Measurements from ENCODE around the gene CYP4F12.

CYP4F12 gene

DNA sequence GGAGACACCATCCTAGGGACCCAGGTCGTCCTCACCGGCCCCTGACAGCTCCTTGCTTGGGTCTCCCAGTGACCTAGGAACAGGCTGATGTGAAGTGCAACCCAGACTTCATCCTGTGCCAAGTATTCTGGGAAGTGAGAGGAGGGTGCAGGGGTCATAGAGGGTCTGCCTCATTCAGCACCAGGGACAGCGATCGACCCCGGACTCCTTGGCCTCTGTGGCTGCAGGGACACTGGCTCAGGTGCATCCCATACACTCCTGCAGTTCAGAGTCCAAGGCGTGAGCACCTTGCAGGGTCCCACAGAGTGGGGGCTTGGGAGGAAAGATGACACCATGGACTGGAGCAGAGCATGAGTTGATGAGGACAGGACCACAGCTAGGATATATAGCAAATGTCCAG, 44.9 kb downstream of the CYP4F12 start:
- no peak overlapping the region for H3K27ac ChIP-seq
- TF ChIP-seq, protein P1, sequence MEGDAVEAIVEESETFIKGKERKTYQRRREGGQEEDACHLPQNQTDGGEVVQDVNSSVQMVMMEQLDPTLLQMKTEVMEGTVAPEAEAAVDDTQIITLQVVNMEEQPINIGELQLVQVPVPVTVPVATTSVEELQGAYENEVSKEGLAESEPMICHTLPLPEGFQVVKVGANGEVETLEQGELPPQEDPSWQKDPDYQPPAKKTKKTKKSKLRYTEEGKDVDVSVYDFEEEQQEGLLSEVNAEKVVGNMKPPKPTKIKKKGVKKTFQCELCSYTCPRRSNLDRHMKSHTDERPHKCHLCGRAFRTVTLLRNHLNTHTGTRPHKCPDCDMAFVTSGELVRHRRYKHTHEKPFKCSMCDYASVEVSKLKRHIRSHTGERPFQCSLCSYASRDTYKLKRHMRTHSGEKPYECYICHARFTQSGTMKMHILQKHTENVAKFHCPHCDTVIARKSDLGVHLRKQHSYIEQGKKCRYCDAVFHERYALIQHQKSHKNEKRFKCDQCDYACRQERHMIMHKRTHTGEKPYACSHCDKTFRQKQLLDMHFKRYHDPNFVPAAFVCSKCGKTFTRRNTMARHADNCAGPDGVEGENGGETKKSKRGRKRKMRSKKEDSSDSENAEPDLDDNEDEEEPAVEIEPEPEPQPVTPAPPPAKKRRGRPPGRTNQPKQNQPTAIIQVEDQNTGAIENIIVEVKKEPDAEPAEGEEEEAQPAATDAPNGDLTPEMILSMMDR (IDR thresholded peaks at IDR 0.05), result no peak
- no peak for TF ChIP-seq ZFX (IDR thresholded peaks at IDR 0.05; ENCODE audit: borderline replicate concordance)

DNA sequence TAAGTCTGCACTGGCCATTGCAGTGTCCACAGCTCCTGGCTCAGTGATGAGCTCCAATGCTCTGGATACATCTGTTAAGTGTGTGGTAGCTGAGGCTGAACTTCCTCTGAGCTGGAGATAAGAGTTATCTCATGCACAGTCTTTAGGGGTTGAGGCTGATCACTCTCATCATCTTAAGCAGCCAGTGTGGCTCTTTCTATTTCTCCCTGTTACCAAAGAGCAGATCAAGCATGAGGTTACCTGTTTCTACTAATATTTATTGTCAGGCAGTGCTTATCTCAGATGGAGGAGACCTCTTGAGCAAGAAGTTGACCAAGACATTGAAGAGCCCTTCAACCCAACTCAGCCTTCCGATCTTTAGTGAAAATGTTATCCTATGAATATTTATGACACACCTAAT, 48.4 kb downstream of the CYP4F12 start:
- TF ChIP-seq, protein P1 (IDR thresholded peaks at IDR 0.05), result no peak
- no peak overlapping the region for H3K27ac ChIP-seq

DNA sequence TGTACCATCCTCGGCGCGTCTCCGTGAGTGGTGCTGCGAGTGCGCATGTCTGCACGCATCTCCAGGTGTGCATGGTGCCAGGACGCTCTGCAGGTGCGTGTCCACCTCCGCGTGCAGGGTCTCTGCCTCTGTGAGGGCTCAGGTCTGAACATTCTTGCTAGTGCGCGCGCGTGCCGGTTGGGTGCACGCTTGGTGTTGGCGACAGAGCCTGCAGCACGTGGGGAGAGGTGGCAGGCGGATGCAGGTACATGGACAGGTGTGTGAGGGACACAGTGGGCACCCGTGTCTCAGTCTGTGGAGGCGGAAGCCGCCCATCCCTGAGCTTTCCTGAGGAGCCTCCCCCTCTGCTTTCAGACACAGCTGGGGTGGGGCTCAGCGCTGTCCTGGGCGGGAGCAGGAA, 50.1 kb downstream of the CYP4F12 start:
- no peak overlapping the region for H3K27ac ChIP-seq
- no peak for TF ChIP-seq ZFX (IDR thresholded peaks at IDR 0.05; ENCODE audit: borderline replicate concordance)
- TF ChIP-seq, protein P1 (IDR thresholded peaks at IDR 0.05), result no peak

DNA sequence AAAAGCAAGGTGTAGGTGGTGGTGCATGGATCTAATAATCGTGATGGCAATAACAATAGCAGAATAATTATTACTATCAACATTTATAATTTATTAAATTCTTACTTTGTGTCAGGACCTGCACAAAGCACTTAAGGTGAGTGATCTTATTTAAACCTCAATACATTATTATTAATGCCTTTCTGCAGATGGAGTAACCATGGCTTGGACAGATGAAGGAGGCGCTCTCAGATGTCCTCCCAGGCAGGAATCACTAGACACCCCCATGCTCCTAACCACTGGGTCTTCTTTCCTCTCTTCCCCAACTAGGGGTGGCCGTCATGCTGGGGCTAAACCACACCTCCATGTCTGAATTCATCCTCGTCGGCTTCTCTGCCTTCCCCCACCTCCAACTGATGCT, 54.8 kb downstream of the CYP4F12 start, which contains the start of gene OR10H2:
Gene OR10H2 (plus strand): TSS at position 301 of the 400 bp plus-strand sequence. CDS start 20 bp downstream, at position 321.
- H3K27ac ChIP-seq, result no peak within 1 kb of the TSS
- TF ChIP-seq, protein P1 (IDR thresholded peaks at IDR 0.05), result no peak
- TF ChIP-seq ZFX (IDR thresholded peaks at IDR 0.05; ENCODE audit: borderline replicate concordance), result no peak

DNA sequence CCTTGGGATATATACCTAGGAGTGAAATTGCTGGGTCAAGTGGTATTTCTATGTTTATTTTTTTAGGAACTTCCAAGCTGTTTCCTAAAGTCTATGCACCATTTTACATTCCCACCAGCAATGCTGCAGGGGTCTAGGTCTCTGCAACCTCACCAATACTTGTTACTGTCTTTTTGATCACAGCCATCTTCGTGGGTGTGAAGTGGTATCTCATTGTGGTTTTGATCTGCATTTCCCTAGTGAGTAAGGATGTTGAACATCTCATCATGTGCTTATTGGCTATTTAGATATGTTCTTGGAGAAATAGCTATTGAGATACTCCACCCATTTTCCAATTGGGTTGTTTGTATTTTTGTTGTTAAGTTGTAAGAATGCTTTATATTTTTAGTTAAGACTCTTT, 57.7 kb downstream of the CYP4F12 start:
- H3K27ac ChIP-seq, result no peak overlapping the region
- TF ChIP-seq ZFX (IDR thresholded peaks at IDR 0.05; ENCODE audit: borderline replicate concordance), result no peak
- TF ChIP-seq, protein P1 (IDR thresholded peaks at IDR 0.05), result no peak

DNA sequence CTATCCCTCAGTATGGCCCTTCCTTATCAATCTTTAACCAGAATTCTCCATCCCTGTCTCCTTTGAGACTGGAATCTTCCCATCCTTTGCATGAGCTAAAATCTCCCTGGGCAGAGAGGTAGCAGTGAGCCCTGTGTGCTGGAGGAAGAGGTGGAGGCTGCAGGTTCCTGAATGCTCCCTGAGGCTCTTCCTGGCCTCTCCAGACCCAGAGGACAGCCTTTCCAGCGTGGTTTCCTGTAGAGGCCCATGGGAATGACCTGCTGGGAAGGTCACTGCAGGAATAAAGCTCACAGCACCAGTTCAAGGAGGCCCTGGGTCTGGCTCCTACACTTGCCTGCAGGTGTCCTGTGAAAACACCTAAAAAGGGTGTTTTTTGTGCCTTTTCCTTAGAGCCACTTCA, 59.5 kb downstream of the CYP4F12 start:
- no peak overlapping the region for H3K27ac ChIP-seq
- TF ChIP-seq, protein P1 (IDR thresholded peaks at IDR 0.05), result no peak
- TF ChIP-seq ZFX (IDR thresholded peaks at IDR 0.05; ENCODE audit: borderline replicate concordance), result no peak

DNA sequence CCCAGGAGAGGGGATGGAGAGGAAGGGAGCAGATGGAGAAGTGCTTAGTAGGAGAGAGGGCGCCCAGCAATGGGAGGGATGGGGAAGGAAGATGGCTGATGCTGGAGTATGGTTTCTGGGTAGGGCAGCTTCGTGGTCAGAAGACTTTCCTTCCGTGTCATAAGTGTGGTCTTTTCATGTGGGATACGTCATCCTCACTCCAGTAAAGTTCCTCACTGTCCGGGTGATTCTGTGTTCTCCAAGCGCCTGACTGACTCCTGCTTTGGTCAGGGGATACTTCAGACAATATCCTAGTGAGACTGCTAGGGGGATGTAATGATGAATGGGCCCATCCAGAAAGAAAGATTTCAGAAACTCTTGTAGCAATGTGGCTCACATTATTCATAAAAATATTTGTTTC, 61.0 kb downstream of the CYP4F12 start:
- H3K27ac ChIP-seq, result no peak overlapping the region
- TF ChIP-seq, protein P1 (IDR thresholded peaks at IDR 0.05), result no peak
- no peak for TF ChIP-seq ZFX (IDR thresholded peaks at IDR 0.05; ENCODE audit: borderline replicate concordance)

Data from 22Rv1 (cell line).